K562 (cell line): Measurements from ENCODE around the gene NCOA6. TPM values are rescaled to one million over a fixed set of nuclear protein-coding genes. Genes with fewer than 3 reads are reported as not detected.
"Not testable (repeated sequence)": the region's sequence is repeated elsewhere in the genome, so short reads cannot be mapped to it uniquely, and the experiment has no call there.

Experiments
- ATAC-seq: fragments of 200-7000 bp; cut with Tn5 transposase; 3 replicates; pipeline ENCODE4 v1.9.1; 2020; ENCODE audit warnings: moderate library complexity
- BruUV-seq: library from RNA; stranded (reverse); fragments of 400-500 nt; replicated peaks from 2 replicates; lab custom pipeline; 2021; lab: Mats Ljungman, UMichigan
- CTCF ChIA-PET: fragments of 300-600 bp; formaldehyde crosslinking; extraction: SDS; loops from one replicate; lab custom pipeline; 2021; ENCODE audit warnings: low intra/inter-chr PET ratio; lab: Yijun Ruan, JAX
- POLR2A ChIA-PET: fragments of 300-600, 350-650 bp; sonication (Branson Sonifier 250); formaldehyde crosslinking; extraction: SDS; loops from one replicate; lab custom pipeline; 2021; ENCODE audit warnings: antibody characterized with exemption, inconsistent platforms; lab: Yijun Ruan, JAX
- DNase-seq, 4 experiments: peaks; one replicate each; pipeline versions ENCODE4 v3.0.0 to v3.0.0-alpha.2; 2011 to 2018; ENCODE audit warnings: low spot score in 3 of 4, mixed read lengths in 3 of 4; ENCODE audit errors: extremely low read depth in 1 of 4
- FAIRE-seq: peaks from 2 replicates; lab custom pipeline; 2011; peaks lifted over from hg19 to GRCh38; lab: Jason Lieb, UNC
- H2AFZ ChIP-seq: 2 replicates; pipeline ENCODE4 v1.6.0; 2011; ENCODE audit warnings: low read depth, low read length, control low read depth, inconsistent platforms
- H3K27ac ChIP-seq: fragments of 200-600 bp; 3 replicates; pipeline ENCODE4 v1.8.0; 2011; ENCODE audit warnings: low read depth, mild to moderate bottlenecking, control low read depth, inconsistent platforms, low read length, moderate library complexity, mixed read lengths; ENCODE audit errors: extremely low read depth
- H3K27me3 ChIP-seq, 2 experiments: fragments of 300-600 bp in 1 of 2; 2 replicates in 1 of 2; 3 replicates in 1 of 2; pipeline versions ENCODE4 v1.6.0 to v1.8.0; 2011; ENCODE audit warnings: inconsistent platforms in 2 of 2, low read length in 2 of 2, mild to moderate bottlenecking in 1 of 2, mixed read lengths in 1 of 2, moderate library complexity in 1 of 2; ENCODE audit not compliant: control insufficient read depth in 2 of 2, insufficient read depth in 2 of 2
- H3K36me3 ChIP-seq: fragments of 300-600 bp; 3 replicates; pipeline ENCODE4 v1.8.0; 2011; ENCODE audit warnings: mild to moderate bottlenecking, low read length, inconsistent platforms; ENCODE audit not compliant: control insufficient read depth, insufficient read depth
- H3K4me1 ChIP-seq, 2 experiments: fragments of 200-600 bp in 1 of 2; replicated peaks in 1 of 2; 2 replicates in 1 of 2; 3 replicates in 1 of 2; pipeline versions ENCODE4 v1.5.1 to v1.8.0; 2011; ENCODE audit warnings: inconsistent platforms in 2 of 2, low read length in 2 of 2, mild to moderate bottlenecking in 1 of 2, mixed read lengths in 1 of 2, moderate library complexity in 1 of 2; ENCODE audit not compliant: control insufficient read depth in 2 of 2, insufficient read depth in 2 of 2
- H3K4me2 ChIP-seq: 2 replicates; pipeline ENCODE4 v1.6.1; 2011; ENCODE audit warnings: low read length, control low read depth, inconsistent platforms, mixed read lengths; ENCODE audit not compliant: insufficient read depth
- H3K4me3 ChIP-seq: fragments of 200-600 bp; sonication (generic), shearing (Covaris generic); 2 replicates; pipeline ENCODE4 v1.5.1; 2016; ENCODE audit warnings: control low read depth, inconsistent platforms
- H3K79me2 ChIP-seq: fragments of 200-600 bp; 3 replicates; pipeline ENCODE4 v1.8.0; 2011; ENCODE audit warnings: low read length, inconsistent platforms; ENCODE audit not compliant: control insufficient read depth, insufficient read depth
- H3K9ac ChIP-seq, 2 experiments: 2 replicates each; pipeline versions ENCODE4 v1.6.0 to v1.6.1; 2011; ENCODE audit warnings: low read depth in 2 of 2, low read length in 2 of 2, control low read depth in 1 of 2, inconsistent platforms in 1 of 2, mild to moderate bottlenecking in 1 of 2, mixed read lengths in 1 of 2; ENCODE audit not compliant: insufficient read depth in 1 of 2
- H3K9me1 ChIP-seq: one replicate; pipeline ENCODE4 v1.6.0; 2011; ENCODE audit warnings: inconsistent platforms, mild to moderate bottlenecking, low read length, moderate library complexity; ENCODE audit not compliant: control insufficient read depth, insufficient read depth
- H3K9me3 ChIP-seq: replicated peaks from 2 replicates; pipeline ENCODE4 v1.5.1; 2011; ENCODE audit warnings: low read depth, low read length, inconsistent platforms; ENCODE audit not compliant: control insufficient read depth, insufficient read depth
- H4K20me1 ChIP-seq: replicated peaks from 2 replicates; pipeline ENCODE4 v1.6.1; 2011; ENCODE audit warnings: low read length, inconsistent platforms, mixed read lengths; ENCODE audit not compliant: control insufficient read depth, insufficient read depth
- CHCHD3 ChIP-seq: fragments of 250-450 bp; sonication (Bioruptor Pico); IDR thresholded peaks from 2 replicates; pipeline ENCODE4 v2.1.2; 2022; ENCODE audit warnings: mild to moderate bottlenecking
- RBM22 ChIP-seq: fragments of 200-400 bp; formaldehyde crosslinking; IDR thresholded peaks from 2 replicates; pipeline ENCODE4 v1.6.1; 2018; ENCODE audit warnings: low read length, low read depth; ENCODE audit not compliant: poor library complexity, severe bottlenecking
- ZNF146 ChIP-seq: IDR thresholded peaks from one replicate; pipeline ENCODE4 v1.6.1; 2018; ENCODE audit warnings: missing compliant biosample characterization; ENCODE audit not compliant: unreplicated experiment
- ZNF316 ChIP-seq: fragments of 450-650 bp; IDR thresholded peaks from 2 replicates; pipeline ENCODE4 v1.6.1; 2016
- WGBS: fragments of 100-300 bp; shearing (Covaris generic); methylation state at CpG from one replicate; pipeline ENCODE4 v1.1.6; 2016; ENCODE audit warnings: low coverage, mixed read lengths; ENCODE audit not compliant: insufficient coverage; ENCODE audit errors: missing lambda C conversion rate; 5-methylcytosine and 5-hydroxymethylcytosine counted together
- in situ Hi-C: fragments of 300-500 bp; cut with MboI; formaldehyde crosslinking; loops from 4 replicates; pipeline ENCODE4 v1.15.0; 2018; ENCODE audit warnings: inconsistent platforms, mixed read lengths
- intact Hi-C: fragments of 100-400 bp; cut with micrococcal nuclease; formaldehyde crosslinking; loops from 2 replicates; pipeline ENCODE4 v1.14.2; 2022
- polyA plus RNA-seq, 8 experiments: library from polyadenylated mRNA; depleted of rRNA in 4 of 8; stranded (reverse) in 5 of 8; unstranded in 3 of 8; fragments of >200 nt; fragmentation: Nextera tagmentation in 2 of 8; fragmentation: Illumina TruSeq in 1 of 8; extraction: Ambion mirVana in 2 of 8; extraction: Trizol in 1 of 8; gene quantifications; 2 replicates each; pipeline versions ENCODE4 v1.2.1 to v1.2.3, GENCODE V29; 2011 to 2014; ENCODE audit warnings: inconsistent platforms in 1 of 8, missing spikeins in 1 of 8
- total RNA-seq, 7 experiments: library from RNA; depleted of rRNA in 6 of 7; stranded (reverse); fragments of >200 nt in 6 of 7; fragmentation: Illumina TruSeq in 2 of 7; extraction: Trizol in 2 of 7; gene quantifications; 2 replicates each; pipeline versions ENCODE4 v1.2.1 to v1.2.3, GENCODE V29; 2011 to 2021; ENCODE audit warnings: low replicate concordance in 1 of 7
- TF ChIP-seq, protein P1 (sequence below): fragments of 250-450 bp; sonication (Bioruptor Pico); IDR thresholded peaks from 2 replicates; pipeline ENCODE4 v1.4.0; 2020; ENCODE audit warnings: mild to moderate bottlenecking, moderate library complexity

The NCOA6 gene
- total and polyA plus RNA-seq, 9 of the 15 experiments (the other 6 are each of a cell fraction or from before 2014, with no cell fraction given), result 6.1 to 25.0 (median 9.5) TPM

DNA sequence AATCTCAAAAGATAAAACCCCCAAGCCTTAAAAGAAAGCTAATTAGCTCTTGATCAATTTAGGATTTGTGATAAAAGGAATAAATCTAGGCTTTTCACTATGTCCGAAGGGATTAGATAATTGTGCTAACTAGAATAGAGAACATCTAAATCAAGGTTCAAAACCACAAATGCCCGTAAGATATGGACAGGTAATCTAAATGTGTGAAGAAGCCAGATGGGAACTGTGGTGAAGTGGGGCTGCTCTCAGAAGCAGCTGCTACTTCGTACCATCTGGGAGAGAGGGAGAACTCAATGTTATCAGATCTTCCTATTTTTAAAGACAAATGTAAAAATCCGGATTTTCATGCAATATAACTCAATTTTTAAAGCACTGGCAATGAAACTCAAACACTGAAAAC is 44.2 kb downstream of the NCOA6 start (continued):
- no peak for TF ChIP-seq RBM22

DNA sequence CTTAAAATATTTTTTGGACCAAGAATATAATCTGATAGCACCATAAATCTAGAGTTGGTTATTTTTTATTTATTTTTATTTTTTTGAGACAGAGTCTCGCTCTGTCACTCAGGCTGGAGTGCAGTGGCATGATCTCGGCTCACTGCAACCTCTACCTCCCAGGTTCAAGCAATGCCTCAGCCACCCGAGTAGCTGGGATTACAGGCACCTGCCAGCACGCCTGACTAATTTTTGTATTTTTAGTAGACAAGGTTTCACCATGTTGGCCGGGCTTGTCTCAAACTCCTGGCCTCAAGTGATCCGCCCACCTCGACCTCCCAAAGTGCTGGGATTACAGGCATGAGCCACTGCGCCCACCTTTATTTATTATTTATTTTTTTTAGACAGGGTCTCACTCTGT is 45.2 kb downstream of the NCOA6 start:
- CTCF ChIA-PET, H3K9ac ChIP-seq, H2AFZ ChIP-seq, ATAC-seq, H3K27ac ChIP-seq, H4K20me1 ChIP-seq, H3K4me2 ChIP-seq, H3K4me3 ChIP-seq, FAIRE-seq, H3K27me3 ChIP-seq, DNase-seq, in situ Hi-C loops, intact Hi-C loops, H3K79me2 ChIP-seq, H3K4me1 ChIP-seq, H3K9me1 ChIP-seq, H3K9me3 ChIP-seq, BruUV-seq: not testable (repeated sequence)
- peaks cover 21% of the 10 kb centered on the region; the same call in 1 of the 3 replicates for H3K36me3 ChIP-seq
- POLR2A ChIA-PET, result interaction anchor here (0.5 to 1.1 kb wide), 3 partner anchors 10 to 1290 kb away, joined by 3 to 6 read pairs (median 3); partner anchors contain the start of gene CBFA2T2
- 96% methylated on average over 8 of the region's 8 CpGs for WGBS

DNA sequence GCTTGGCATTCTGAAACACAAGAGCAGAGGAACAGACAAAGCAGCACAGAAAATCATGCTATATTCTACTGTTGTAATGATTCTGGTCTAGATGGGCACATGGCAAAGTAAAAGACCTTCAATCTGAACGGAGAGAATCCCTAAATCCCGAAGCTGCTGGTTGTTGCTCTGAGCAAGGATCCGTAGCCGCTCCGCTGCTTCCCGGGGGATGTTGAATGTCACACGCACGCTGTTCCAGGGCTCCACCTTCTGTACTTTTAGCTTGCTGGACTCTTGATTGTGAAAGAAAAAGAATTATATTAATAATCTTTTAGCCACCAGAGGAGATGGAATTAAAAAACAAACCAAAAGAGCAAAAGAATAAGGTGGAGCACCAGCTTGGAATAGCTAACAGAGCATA is 49.3 kb downstream of the NCOA6 start:
- Histone ChIP-seq H3K9me1 (no peaks in the 10 kb centered on the region), H3K79me2 (no peaks in the 10 kb centered on the region), H3K4me2 (no peak overlapping the region), H3K27ac (no peak overlapping the region), H3K4me1 (peaks cover 0 to 3% of the 10 kb centered on the region in 2 experiments; a peak in 2 of 5 replicates), H3K4me3 (no peak overlapping the region), H3K9me3 (no peaks in the 10 kb centered on the region), H2AFZ (no peak overlapping the region), H3K27me3 (no peaks in the 10 kb centered on the region), H3K9ac (no peak overlapping the region), H4K20me1 (no peaks in the 10 kb centered on the region), H3K36me3 (peaks cover 44% of the 10 kb centered on the region)
- intact Hi-C loops, result no loop called here
- ChIA-PET CTCF (no interaction called here), POLR2A (interaction anchor here (1.7 kb wide), 1 partner anchor 20 kb away, joined by 5 read pairs; no protein-coding TSS in a partner anchor)
- no TSS peak for BruUV-seq
- in situ Hi-C loops, result no loop called here
- ATAC-seq, result no peak
- no peak for DNase-seq
- no peak for FAIRE-seq
- WGBS, result 96% methylated on average over 8 of the region's 8 CpGs
- TF ChIP-seq ZNF146, result no peak
- no peak for TF ChIP-seq ZNF316
- TF ChIP-seq, protein P1, sequence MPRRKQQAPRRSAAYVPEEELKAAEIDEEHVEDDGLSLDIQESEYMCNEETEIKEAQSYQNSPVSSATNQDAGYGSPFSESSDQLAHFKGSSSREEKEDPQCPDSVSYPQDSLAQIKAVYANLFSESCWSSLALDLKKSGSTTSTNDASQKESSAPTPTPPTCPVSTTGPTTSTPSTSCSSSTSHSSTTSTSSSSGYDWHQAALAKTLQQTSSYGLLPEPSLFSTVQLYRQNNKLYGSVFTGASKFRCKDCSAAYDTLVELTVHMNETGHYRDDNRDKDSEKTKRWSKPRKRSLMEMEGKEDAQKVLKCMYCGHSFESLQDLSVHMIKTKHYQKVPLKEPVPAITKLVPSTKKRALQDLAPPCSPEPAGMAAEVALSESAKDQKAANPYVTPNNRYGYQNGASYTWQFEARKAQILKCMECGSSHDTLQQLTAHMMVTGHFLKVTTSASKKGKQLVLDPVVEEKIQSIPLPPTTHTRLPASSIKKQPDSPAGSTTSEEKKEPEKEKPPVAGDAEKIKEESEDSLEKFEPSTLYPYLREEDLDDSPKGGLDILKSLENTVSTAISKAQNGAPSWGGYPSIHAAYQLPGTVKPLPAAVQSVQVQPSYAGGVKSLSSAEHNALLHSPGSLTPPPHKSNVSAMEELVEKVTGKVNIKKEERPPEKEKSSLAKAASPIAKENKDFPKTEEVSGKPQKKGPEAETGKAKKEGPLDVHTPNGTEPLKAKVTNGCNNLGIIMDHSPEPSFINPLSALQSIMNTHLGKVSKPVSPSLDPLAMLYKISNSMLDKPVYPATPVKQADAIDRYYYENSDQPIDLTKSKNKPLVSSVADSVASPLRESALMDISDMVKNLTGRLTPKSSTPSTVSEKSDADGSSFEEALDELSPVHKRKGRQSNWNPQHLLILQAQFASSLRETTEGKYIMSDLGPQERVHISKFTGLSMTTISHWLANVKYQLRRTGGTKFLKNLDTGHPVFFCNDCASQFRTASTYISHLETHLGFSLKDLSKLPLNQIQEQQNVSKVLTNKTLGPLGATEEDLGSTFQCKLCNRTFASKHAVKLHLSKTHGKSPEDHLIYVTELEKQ, result no peak
- TF ChIP-seq CHCHD3 (CRISPR knock-in tag), result no peak
